ENCODE data around the gene BPIFB2.

DNA sequence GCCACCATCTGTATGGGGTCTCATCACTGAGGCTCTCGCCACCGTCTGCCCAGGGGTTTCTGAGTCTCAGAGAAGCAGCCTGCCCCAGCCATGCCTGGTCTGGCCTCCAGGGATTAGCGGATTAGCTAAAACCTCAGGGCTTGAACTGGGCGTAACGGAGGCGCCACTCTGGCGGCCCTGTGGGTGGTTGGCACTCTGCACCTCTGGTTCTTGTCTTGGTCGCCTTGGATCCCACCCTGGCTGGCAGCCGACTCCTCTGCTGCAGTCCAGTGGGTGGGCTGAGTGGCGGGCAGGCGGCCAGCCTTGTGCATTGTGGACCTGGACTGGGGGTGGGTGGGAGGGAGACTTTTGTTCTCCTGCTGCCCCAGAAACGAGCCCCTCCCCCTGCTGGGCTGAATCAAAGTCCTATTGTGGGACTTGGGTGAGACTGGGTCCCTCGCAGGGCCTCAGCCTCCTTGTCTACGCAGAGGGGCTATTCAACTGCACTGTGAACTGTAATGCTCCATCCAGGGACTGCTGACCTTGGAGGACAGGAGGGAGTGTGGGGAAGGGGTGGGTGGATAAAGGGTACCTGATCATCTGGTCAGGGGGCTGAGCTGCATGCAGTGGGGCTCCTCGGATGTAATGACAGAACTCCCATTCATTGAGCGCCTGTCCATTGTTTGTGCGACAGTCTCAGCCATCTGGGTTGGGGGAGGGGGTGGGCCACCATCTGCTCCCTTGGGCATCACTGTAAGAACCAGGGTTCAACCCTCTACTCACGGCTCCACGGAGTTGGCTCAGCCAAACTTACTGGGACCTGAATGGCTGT lies 27.2 kb upstream of the BPIFB2 start:
- TF ChIP-seq CTCF (IDR thresholded peaks at IDR 0.05; ENCODE audit: poor library complexity, severe bottlenecking), result no peak
- TF ChIP-seq RAD21 (conservative IDR thresholded peaks at IDR 0.05), result no peak
- no peak for TF ChIP-seq TAF1 (IDR thresholded peaks at IDR 0.05; ENCODE audit: low read depth)
- TF ChIP-seq, protein P1, sequence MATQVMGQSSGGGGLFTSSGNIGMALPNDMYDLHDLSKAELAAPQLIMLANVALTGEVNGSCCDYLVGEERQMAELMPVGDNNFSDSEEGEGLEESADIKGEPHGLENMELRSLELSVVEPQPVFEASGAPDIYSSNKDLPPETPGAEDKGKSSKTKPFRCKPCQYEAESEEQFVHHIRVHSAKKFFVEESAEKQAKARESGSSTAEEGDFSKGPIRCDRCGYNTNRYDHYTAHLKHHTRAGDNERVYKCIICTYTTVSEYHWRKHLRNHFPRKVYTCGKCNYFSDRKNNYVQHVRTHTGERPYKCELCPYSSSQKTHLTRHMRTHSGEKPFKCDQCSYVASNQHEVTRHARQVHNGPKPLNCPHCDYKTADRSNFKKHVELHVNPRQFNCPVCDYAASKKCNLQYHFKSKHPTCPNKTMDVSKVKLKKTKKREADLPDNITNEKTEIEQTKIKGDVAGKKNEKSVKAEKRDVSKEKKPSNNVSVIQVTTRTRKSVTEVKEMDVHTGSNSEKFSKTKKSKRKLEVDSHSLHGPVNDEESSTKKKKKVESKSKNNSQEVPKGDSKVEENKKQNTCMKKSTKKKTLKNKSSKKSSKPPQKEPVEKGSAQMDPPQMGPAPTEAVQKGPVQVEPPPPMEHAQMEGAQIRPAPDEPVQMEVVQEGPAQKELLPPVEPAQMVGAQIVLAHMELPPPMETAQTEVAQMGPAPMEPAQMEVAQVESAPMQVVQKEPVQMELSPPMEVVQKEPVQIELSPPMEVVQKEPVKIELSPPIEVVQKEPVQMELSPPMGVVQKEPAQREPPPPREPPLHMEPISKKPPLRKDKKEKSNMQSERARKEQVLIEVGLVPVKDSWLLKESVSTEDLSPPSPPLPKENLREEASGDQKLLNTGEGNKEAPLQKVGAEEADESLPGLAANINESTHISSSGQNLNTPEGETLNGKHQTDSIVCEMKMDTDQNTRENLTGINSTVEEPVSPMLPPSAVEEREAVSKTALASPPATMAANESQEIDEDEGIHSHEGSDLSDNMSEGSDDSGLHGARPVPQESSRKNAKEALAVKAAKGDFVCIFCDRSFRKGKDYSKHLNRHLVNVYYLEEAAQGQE (IDR thresholded peaks at IDR 0.05; ENCODE audit: borderline replicate concordance), result no peak

Measured in neural cell (in vitro differentiated cells).